DMS114 treated with DMSO at 0.1 percent for 48 hours (cell line): ENCODE results near the gene TAMALIN.
"Not testable (repeated sequence)": the region's sequence is repeated elsewhere in the genome, so short reads cannot be mapped to it uniquely, and the experiment has no call there.

ENCODE experiments used
- DNase-seq: peaks from one replicate; lab custom pipeline; 2025; ENCODE audit not compliant: unreplicated experiment; lab: John Stamatoyannopoulos, UW

The TAMALIN gene

DNA sequence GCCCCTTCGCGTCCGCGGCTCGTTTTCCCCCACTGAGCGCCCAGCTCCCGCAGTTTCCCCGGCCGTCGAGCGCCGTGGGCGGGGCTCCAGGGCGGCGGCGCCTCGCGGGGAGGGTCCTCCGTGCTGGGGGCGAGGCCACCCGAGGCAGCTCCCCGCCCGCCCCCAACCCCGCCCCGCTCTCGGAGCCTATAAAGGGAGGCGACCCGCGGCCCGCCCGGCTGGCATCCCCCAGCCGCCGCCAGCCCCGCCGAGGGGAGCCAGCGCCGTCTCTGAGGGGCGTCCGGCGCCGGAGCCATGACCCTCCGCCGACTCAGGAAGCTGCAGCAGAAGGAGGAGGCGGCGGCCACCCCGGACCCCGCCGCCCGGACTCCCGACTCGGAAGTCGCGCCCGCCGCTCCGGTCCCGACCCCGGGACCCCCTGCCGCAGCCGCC is at the start of gene TAMALIN:
TSS of gene TAMALIN (plus strand) at position 221 of the 432 bp plus-strand sequence. CDS start at position 295, 74 bp downstream.
- DNase-seq = no peak

- no peak for DNase-seq
Observed at GRCh38 chr12:51958542-51958941, 48.2 kb upstream of the TAMALIN start.

DNA sequence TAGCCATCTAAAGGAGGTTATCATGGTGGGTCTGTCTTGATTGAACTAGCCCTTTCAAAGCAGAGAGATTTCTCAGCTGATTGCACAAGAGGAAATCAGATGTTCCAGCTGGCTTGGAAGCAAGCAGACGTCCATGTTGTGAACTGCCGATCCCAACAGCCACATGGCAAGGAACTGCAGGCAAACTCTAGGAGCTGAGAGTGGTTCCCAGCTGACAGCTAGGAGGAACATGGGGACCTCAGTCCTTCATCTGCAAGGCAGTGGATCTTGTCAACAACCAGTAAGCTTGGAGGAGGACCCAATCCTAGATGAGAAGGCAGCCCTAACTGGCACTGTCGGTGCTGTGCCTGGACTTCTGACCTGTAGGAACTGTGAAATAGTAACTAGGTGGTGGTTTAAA is 47.5 kb upstream of the TAMALIN start:
- DNase-seq = no peak

GRCh38 chr12:51959921-51960320 is 46.8 kb upstream of the TAMALIN start:
- DNase-seq = no peak

DNA sequence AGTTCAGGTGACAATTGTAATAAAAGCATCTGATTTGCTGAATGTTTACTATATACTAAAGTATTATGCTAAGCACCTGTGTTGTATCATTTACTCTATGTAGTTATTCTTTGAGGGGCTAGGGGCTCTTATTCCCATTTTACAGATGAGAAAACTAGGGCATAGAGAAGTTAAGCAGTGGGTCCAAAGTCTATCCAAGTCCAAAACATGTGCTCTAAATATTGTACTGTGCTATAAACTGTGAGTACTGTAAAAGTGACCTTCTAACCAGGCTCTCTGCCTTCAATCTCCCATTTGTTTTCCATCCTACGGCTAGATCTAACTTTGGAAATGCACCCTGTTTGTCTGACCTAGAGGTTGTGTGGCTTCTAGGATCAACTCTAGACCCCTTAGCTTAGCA is 46.3 kb upstream of the TAMALIN start:
- DNase-seq = no peak

DNA sequence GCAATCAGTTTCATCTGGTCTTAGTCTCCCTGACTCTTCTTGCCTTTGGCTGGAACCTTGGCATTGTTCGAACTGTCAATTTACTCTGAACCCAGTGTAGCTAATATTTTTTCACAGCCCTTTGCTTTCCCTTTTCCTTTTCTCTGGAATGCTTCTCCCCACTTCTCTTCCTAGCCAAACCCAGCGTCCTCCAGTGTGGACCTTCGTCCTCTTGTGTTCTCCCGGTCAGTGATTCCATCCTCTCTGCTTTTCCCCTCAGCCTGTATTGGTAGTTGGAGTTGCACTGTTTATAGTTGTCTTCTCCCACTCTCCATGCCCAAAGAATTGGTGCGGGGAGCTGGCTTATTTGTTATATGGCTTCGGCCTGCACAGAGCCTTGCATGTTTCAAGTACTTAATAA is 45.9 kb upstream of the TAMALIN start:
- no peak for DNase-seq

DNA sequence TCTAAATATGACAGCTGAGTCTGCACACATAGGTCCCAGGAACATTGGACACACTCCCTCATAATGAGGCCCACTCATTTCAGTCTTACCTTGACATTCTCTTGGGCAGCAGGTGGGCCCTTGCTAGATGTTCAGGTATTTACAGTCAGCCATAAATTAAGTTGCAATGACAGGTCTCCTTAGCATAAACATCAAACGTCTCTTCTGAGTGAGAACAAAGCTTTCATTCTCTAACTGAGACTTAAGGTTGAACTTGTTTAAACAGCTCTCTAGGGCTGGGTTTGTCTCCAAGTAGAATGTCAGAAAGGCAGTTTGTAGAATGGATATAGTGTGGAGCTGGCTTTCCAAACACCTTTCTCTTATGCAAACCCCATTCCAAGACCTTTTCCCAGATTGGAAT is 44.9 kb upstream of the TAMALIN start:
- DNase-seq = no peak

GRCh38 chr12:51962737-51963136 is 44.0 kb upstream of the TAMALIN start:
- DNase-seq = no peak

- no peak for DNase-seq
Observed at GRCh38 chr12:51963477-51963876, 43.3 kb upstream of the TAMALIN start.

GRCh38 chr12:51969643-51970042 is 37.1 kb upstream of the TAMALIN start:
- DNase-seq = no peak

- no peak for DNase-seq
Observed at GRCh38 chr12:51970904-51971646, 35.7 kb upstream of the TAMALIN start.

DNA sequence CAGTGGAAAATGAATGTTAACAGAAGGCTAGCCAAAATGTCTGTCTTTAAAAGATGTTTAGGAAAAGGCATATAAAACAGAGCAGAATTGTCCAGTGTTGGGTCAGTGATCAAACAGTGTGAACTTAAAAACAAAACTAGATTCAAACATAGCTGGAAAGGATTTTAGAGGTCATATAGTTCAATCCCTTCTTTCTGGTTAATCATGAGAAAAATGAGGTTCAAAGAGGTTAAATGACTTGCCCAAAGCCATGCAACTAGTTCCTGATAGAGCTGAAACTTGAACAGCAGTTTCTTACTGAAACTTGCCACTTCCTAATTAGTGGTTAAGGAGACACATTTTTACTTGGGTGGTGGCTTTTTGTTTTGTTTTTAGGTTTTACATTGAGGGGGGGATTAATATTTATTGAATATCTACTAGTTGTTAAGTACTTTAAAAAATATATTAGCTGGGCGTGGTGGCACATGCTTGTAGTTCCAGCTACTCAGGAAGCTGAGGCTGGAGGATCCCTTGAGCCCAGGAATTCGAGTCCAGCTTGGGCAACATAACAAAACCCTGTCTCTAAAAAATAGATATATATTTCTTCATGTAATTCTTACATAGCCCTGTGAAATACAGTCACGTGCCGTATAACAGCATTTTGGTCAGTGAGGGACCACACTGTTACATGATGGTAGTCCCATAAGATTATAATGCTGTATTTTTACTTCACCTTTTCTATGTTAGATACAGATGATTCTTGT is 34.9 kb upstream of the TAMALIN start:
- no peak for DNase-seq

GRCh38 chr12:51972422-51972812 is 34.3 kb upstream of the TAMALIN start:
- DNase-seq = no peak

GRCh38 chr12:51972849-51973273 is 33.9 kb upstream of the TAMALIN start:
- no peak for DNase-seq

- no peak for DNase-seq
Observed at GRCh38 chr12:51973560-51973959, 33.2 kb upstream of the TAMALIN start.

DNA sequence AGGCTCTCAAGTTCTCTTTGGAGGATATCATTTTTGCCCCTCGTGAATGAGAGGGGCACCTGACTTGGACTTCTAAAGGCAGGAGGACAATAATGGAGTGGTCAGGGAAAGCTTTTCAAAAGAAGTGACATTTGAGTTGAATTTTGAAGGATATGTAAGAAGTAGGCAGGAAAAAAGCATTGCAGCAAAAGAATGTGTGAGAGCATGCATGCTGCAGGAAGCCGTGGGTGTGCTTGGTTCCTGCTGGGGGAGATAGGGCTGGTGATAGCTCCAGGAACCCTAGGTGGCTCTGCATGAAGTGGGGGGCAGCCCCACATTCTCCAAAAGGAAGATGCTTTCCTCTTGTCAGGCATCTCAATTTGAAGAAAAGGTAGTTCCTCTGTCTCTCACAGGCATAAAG is 32.1 kb upstream of the TAMALIN start:
- no peak for DNase-seq

- no peak for DNase-seq
Observed at GRCh38 chr12:51975196-51975595, 31.6 kb upstream of the TAMALIN start.

DNA sequence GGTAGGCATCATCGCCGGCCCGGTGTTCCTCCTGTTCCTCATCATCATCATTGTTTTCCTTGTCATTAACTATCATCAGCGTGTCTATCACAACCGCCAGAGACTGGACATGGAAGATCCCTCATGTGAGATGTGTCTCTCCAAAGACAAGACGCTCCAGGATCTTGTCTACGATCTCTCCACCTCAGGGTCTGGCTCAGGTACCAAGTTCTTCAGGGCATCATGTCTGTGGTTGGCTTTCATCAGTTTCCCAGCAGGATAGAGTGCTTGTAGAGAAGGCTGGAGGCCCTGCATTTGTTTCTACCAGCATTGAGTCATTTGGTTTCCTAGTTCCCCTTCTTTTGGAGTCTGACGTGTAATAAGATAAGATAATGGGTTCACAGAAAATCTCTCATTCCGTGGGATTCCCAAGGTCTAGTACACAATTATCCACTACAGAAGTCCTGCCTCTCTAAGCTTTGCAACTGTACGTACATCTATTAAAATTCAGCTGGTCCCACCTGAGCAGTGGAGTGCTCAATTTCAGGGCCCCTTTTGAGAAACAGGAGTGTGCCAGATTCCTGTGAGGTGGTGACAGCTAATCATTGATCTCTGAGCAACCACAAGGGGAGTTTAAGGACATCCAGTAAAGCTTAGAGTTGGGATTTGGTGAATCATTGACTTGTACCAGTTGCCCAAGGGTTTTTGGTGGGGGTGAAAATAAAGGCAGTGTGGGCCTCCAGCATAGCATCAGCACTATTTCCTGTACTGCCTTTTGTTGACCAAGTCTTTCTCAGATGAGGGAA is 30.2 kb upstream of the TAMALIN start:
- DNase-seq = no peak

- DNase-seq = no peak
Observed at GRCh38 chr12:51977320-51977753, 29.4 kb upstream of the TAMALIN start.

GRCh38 chr12:51979306-51979705 is 27.4 kb upstream of the TAMALIN start:
- DNase-seq = not testable (repeated sequence)

DNA sequence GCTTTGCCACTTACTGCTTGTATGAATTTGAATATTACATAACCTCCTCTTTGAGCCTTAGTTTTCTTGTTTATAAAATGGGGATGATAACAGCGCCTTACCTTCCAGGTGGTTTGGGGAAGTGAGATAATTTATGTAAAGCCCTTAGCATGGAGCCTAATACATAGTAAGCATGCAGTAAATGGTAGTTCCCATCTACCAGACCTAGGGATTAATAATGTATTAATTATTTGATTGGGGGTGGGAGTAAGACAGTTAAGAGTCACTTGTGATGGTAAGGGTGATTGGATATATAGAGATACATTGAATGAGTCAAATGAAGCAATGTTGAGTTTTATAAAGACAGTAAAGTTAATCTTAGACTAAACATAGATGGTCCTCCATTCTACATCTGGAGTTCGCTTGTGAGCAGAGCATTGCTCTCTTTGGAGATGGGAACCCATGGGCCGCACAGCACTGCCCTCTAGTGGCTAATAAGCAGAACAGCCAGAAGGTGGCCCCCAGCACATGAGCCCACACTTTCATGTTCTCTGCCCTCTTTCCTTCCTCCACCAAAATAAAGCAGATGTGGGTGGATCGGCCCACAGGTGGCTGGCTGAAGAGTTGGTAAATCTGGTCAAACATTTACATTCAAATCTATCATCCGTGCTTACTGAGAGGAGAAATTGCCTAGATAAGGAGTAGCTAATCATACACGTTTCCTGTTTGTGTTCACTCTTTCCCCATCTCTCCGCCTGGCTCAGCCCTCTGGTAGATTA is 26.5 kb upstream of the TAMALIN start:
- DNase-seq = peak; percentile 78
